HEK293 (cell line): ENCODE measurements around the gene CDK11B.

ENCODE experiments used
- IKZF3 ChIP-seq: fragments of 450-650 bp; IDR thresholded peaks from 2 replicates; pipeline ENCODE4 v1.5.0; 2018; ENCODE audit warnings: missing biosample characterization, mild to moderate bottlenecking, missing genetic modification characterization, moderate library complexity
- PBX3 ChIP-seq: sonication (generic); formaldehyde crosslinking; IDR thresholded peaks from 2 replicates; pipeline ENCODE4 v1.8.1; 2022; ENCODE audit warnings: mild to moderate bottlenecking, moderate library complexity, missing genetic modification reagents
- SETDB1 ChIP-seq: IDR thresholded peaks from one replicate; pipeline ENCODE4 v1.6.1; 2017; ENCODE audit warnings: mild to moderate bottlenecking, low read length, moderate library complexity, mixed read lengths; ENCODE audit not compliant: insufficient read length
- ZBTB1 ChIP-seq: fragments of 450-650 bp; formaldehyde crosslinking; IDR thresholded peaks from 2 replicates; pipeline ENCODE4 v1.5.1; 2016; ENCODE audit warnings: missing biosample characterization, missing genetic modification characterization
- ZFP69B ChIP-seq: fragments of 450-650 bp; formaldehyde crosslinking; IDR thresholded peaks from 2 replicates; pipeline ENCODE4 v1.5.1; 2016; ENCODE audit warnings: missing biosample characterization, missing genetic modification characterization
- ZNF2 ChIP-seq: fragments of 450-650 bp; formaldehyde crosslinking; IDR thresholded peaks from 2 replicates; pipeline ENCODE4 v1.5.1; 2016; ENCODE audit warnings: missing biosample characterization, missing genetic modification characterization
- ZNF211 ChIP-seq: fragments of 450-650 bp; formaldehyde crosslinking; IDR thresholded peaks from 2 replicates; pipeline ENCODE4 v1.5.1; 2016; ENCODE audit warnings: low read depth, missing biosample characterization, missing genetic modification characterization
- ZNF398 ChIP-seq: fragments of 450-650 bp; formaldehyde crosslinking; IDR thresholded peaks from 2 replicates; pipeline ENCODE4 v1.5.1; 2017; ENCODE audit warnings: missing biosample characterization, missing genetic modification characterization
- ZNF561 ChIP-seq: fragments of 450-650 bp; IDR thresholded peaks from 2 replicates; pipeline ENCODE4 v1.5.1; 2018; ENCODE audit warnings: missing biosample characterization, missing genetic modification characterization, borderline replicate concordance
- ZNF629 ChIP-seq: fragments of 450-650 bp; formaldehyde crosslinking; IDR thresholded peaks from 2 replicates; pipeline ENCODE4 v1.5.1; 2017; ENCODE audit warnings: missing biosample characterization, missing genetic modification characterization
- TF ChIP-seq, protein P1 (sequence below): fragments of 450-650 bp; formaldehyde crosslinking; IDR thresholded peaks from 2 replicates; pipeline ENCODE4 v1.5.1; 2016; ENCODE audit warnings: missing biosample characterization, missing genetic modification characterization

GRCh38 chr1:1594602-1595260, 64.1 kb downstream of the CDK11B start:
- TF ChIP-seq ZNF398, result no peak
- no peak for TF ChIP-seq ZNF629
- TF ChIP-seq, protein P1, sequence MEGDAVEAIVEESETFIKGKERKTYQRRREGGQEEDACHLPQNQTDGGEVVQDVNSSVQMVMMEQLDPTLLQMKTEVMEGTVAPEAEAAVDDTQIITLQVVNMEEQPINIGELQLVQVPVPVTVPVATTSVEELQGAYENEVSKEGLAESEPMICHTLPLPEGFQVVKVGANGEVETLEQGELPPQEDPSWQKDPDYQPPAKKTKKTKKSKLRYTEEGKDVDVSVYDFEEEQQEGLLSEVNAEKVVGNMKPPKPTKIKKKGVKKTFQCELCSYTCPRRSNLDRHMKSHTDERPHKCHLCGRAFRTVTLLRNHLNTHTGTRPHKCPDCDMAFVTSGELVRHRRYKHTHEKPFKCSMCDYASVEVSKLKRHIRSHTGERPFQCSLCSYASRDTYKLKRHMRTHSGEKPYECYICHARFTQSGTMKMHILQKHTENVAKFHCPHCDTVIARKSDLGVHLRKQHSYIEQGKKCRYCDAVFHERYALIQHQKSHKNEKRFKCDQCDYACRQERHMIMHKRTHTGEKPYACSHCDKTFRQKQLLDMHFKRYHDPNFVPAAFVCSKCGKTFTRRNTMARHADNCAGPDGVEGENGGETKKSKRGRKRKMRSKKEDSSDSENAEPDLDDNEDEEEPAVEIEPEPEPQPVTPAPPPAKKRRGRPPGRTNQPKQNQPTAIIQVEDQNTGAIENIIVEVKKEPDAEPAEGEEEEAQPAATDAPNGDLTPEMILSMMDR (tag by site-specific recombination), result no peak
- TF ChIP-seq ZNF561 (tag by site-specific recombination), result no peak
- TF ChIP-seq ZBTB1 (tag by site-specific recombination), result no peak
- TF ChIP-seq ZNF2 (tag by site-specific recombination), result no peak
- TF ChIP-seq ZFP69B (tag by site-specific recombination), result no peak
- TF ChIP-seq ZNF211 (tag by site-specific recombination), result no peak
- no peak for TF ChIP-seq SETDB1
- TF ChIP-seq IKZF3 (tag by site-specific recombination), result no peak
- no peak for TF ChIP-seq PBX3 (CRISPR knock-in tag)
